Measurements from ENCODE around the gene ZNF723. TPM values are rescaled to one million over a fixed set of nuclear protein-coding genes. Genes with fewer than 3 reads are reported as not detected.

ZNF723 gene
- total and polyA plus RNA-seq, 2 of the 13 experiments (the other 11 are each of a cell fraction or from before 2014, with no cell fraction given): not detected

Small RNA genes lying within 50 kb of the gene (small RNA-seq; reads per million reads assigned to genes)
- 0 reads per million in 3 experiments for gene VN1R88P (ENCODE audit: insufficient read depth in 2 of 3, insufficient read length in 3 of 3, low read depth in 2 of 3, low replicate concordance in 1 of 3)

Other genes starting within 250 kb of the ZNF723 start
- not detected in 2 replicates for gene ZNF492, start 198.0 kb upstream of the ZNF723 start, total RNA-seq (2016; rRNA removed; fragmentation: Illumina TruSeq; extraction: Trizol)
- not detected in 2 replicates for gene ZNF492, start 198.0 kb upstream of the ZNF723 start, polyA plus RNA-seq (2011; rRNA removed)
- not detected in 2 replicates for gene ZNF99, start 48.1 kb upstream of the ZNF723 start, total RNA-seq (2016; rRNA removed; fragmentation: Illumina TruSeq; extraction: Trizol)
- gene ZNF99, start 48.1 kb upstream of the ZNF723 start, polyA plus RNA-seq (2011; rRNA removed): not detected in 2 replicates
- not detected in 2 replicates for gene ZNF728, start 170.9 kb downstream of the ZNF723 start, total RNA-seq (2016; rRNA removed; fragmentation: Illumina TruSeq; extraction: Trizol)
- not detected in 2 replicates for gene ZNF728, start 170.9 kb downstream of the ZNF723 start, polyA plus RNA-seq (2011; rRNA removed)

All from HepG2 (cell line).